Neural progenitor cell (in vitro differentiated cells): ENCODE results near the gene ATG16L2. TPM values are rescaled to one million over a fixed set of nuclear protein-coding genes. Genes with fewer than 3 reads are reported as not detected.

ENCODE experiments used
- DNase-seq: peaks from one replicate; pipeline ENCODE4 v3.0.0-alpha.2; 2016; ENCODE audit warnings: low spot score
- H2AFZ ChIP-seq: fragments of 200-600 bp; sonication (generic); replicated peaks from 2 replicates; pipeline ENCODE4 v1.6.1; 2016; ENCODE audit warnings: antibody characterized with exemption
- H3F3A ChIP-seq: fragments of 200-600 bp; sonication (generic); 2 replicates; pipeline ENCODE4 v1.6.1; 2016; ENCODE audit warnings: antibody characterized with exemption, low read depth
- H3K27ac ChIP-seq: fragments of 200-600 bp; sonication (generic); 2 replicates; pipeline ENCODE4 v1.5.1; 2016; ENCODE audit warnings: mild to moderate bottlenecking
- H3K27me3 ChIP-seq: fragments of 200-600 bp; sonication (generic); 2 replicates; pipeline ENCODE4 v1.6.1; 2016; ENCODE audit warnings: mild to moderate bottlenecking, moderate library complexity
- H3K36me3 ChIP-seq: fragments of 200-600 bp; sonication (generic); 2 replicates; pipeline ENCODE4 v1.5.1; 2016
- H3K4me1 ChIP-seq: fragments of 200-600 bp; sonication (generic); 2 replicates; pipeline ENCODE4 v1.6.1; 2016; ENCODE audit warnings: mixed run types
- H3K4me2 ChIP-seq: fragments of 200-600 bp; sonication (generic); 2 replicates; pipeline ENCODE4 v1.6.1; 2016
- H3K4me3 ChIP-seq: fragments of 200-600 bp; sonication (generic); 2 replicates; pipeline ENCODE4 v1.5.1; 2016
- H3K79me2 ChIP-seq: fragments of 200-600 bp; sonication (generic); 2 replicates; pipeline ENCODE4 v1.6.1; 2016; ENCODE audit warnings: low read depth
- H3K9ac ChIP-seq: fragments of 200-600 bp; sonication (generic); 2 replicates; pipeline ENCODE4 v1.6.1; 2016
- H3K9me3 ChIP-seq: fragments of 200-600 bp; sonication (generic); 2 replicates; pipeline ENCODE4 v1.5.1; 2016; ENCODE audit warnings: low read depth
- H4K20me1 ChIP-seq: fragments of 200-600 bp; sonication (generic); 2 replicates; pipeline ENCODE4 v1.6.1; 2016; ENCODE audit warnings: low read depth
- H3K27ac Mint-ChIP-seq: 3 replicates; pipeline ENCODE4 v1.8.0; 2021; ENCODE audit warnings: mixed read lengths
- H3K27me3 Mint-ChIP-seq: 2 replicates; pipeline ENCODE4 v1.8.0; 2022; ENCODE audit warnings: low read depth, mild to moderate bottlenecking, inconsistent platforms, moderate library complexity, mixed read lengths; ENCODE audit not compliant: insufficient read depth
- H3K36me3 Mint-ChIP-seq: 3 replicates; pipeline ENCODE4 v1.8.0; 2021; ENCODE audit warnings: mixed read lengths
- H3K4me1 Mint-ChIP-seq: 3 replicates; pipeline ENCODE4 v1.8.0; 2021; ENCODE audit warnings: mixed read lengths
- H3K4me3 Mint-ChIP-seq: 3 replicates; pipeline ENCODE4 v1.8.0; 2021; ENCODE audit warnings: mild to moderate bottlenecking, moderate library complexity, mixed read lengths
- H3K9me3 Mint-ChIP-seq: 3 replicates; pipeline ENCODE4 v1.8.0; 2020; ENCODE audit warnings: mixed read lengths
- EZH2 ChIP-seq: fragments of 200-600 bp; sonication (generic); IDR thresholded peaks from 2 replicates; pipeline ENCODE4 v1.6.1; 2017; ENCODE audit warnings: antibody characterized with exemption, mild to moderate bottlenecking, moderate library complexity
- EZH2phosphoT487 ChIP-seq: fragments of 200-600 bp; sonication (generic); IDR thresholded peaks from 2 replicates; pipeline ENCODE4 v1.6.1; 2017; ENCODE audit warnings: antibody characterized with exemption
- total RNA-seq: library from RNA; depleted of rRNA; stranded (reverse); fragments of >200 nt; gene quantifications from 2 replicates; pipeline ENCODE4 v1.2.3, GENCODE V29; 2015; ENCODE audit warnings: low replicate concordance
- TF ChIP-seq, protein P1 (sequence below): fragments of 200-600 bp; sonication (generic); IDR thresholded peaks from 2 replicates; pipeline ENCODE4 v1.5.1; 2017; ENCODE audit warnings: antibody characterized with exemption, mild to moderate bottlenecking

Gene ATG16L2
- total RNA-seq, 1 donor from 2014 or later: 20.5 TPM

DNA sequence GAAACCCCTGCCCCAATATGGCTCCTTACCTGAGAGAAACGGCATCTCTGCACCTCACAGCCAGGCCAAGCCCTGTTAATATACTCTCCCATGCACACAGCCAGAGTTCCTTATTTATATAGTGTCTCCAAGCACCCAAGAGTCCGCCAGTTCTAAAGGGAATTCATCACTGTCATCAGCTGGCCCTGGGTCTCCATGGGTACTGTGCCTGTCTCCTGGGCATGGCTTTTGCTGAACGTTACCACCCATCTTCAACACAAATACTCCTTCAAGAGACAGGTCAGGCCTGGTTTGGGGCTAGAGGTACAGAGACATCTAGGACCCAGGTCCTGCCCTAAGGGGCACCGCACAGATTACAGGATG is 1.6 kb upstream of the ATG16L2 start:
- no peak overlapping the region for H3K9ac ChIP-seq
- H3K27me3 ChIP-seq: no peaks in the 10 kb centered on the region
- H3K27ac ChIP-seq: no peak overlapping the region
- Mint-ChIP-seq H3K4me1 (peaks cover 31% of the 10 kb centered on the region), H3K4me3 (peak overlapping the region; percentile 94), H3K27ac (peak overlapping the region; percentile 87), H3K36me3 (peaks cover 8% of the 10 kb centered on the region), H3K27me3 (peaks cover 9% of the 10 kb centered on the region), H3K9me3 (no peaks in the 10 kb centered on the region)
- no peaks in the 10 kb centered on the region for H3K36me3 ChIP-seq
- no peak overlapping the region for H2AFZ ChIP-seq
- H3K4me3 ChIP-seq: no peak overlapping the region
- no peaks in the 10 kb centered on the region for H3K9me3 ChIP-seq
- peaks cover 17% of the 10 kb centered on the region for H3F3A ChIP-seq
- peak overlapping the region; percentile 85 for H3K4me2 ChIP-seq
- DNase-seq: no peak
- TF ChIP-seq EZH2 (no peak), EZH2phosphoT487 (no peak)
- TF ChIP-seq, protein P1, sequence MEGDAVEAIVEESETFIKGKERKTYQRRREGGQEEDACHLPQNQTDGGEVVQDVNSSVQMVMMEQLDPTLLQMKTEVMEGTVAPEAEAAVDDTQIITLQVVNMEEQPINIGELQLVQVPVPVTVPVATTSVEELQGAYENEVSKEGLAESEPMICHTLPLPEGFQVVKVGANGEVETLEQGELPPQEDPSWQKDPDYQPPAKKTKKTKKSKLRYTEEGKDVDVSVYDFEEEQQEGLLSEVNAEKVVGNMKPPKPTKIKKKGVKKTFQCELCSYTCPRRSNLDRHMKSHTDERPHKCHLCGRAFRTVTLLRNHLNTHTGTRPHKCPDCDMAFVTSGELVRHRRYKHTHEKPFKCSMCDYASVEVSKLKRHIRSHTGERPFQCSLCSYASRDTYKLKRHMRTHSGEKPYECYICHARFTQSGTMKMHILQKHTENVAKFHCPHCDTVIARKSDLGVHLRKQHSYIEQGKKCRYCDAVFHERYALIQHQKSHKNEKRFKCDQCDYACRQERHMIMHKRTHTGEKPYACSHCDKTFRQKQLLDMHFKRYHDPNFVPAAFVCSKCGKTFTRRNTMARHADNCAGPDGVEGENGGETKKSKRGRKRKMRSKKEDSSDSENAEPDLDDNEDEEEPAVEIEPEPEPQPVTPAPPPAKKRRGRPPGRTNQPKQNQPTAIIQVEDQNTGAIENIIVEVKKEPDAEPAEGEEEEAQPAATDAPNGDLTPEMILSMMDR: no peak
- peaks cover 15% of the 10 kb centered on the region for H3K4me1 ChIP-seq
- peaks cover 4% of the 10 kb centered on the region for H3K79me2 ChIP-seq
- H4K20me1 ChIP-seq: no peaks in the 10 kb centered on the region

DNA sequence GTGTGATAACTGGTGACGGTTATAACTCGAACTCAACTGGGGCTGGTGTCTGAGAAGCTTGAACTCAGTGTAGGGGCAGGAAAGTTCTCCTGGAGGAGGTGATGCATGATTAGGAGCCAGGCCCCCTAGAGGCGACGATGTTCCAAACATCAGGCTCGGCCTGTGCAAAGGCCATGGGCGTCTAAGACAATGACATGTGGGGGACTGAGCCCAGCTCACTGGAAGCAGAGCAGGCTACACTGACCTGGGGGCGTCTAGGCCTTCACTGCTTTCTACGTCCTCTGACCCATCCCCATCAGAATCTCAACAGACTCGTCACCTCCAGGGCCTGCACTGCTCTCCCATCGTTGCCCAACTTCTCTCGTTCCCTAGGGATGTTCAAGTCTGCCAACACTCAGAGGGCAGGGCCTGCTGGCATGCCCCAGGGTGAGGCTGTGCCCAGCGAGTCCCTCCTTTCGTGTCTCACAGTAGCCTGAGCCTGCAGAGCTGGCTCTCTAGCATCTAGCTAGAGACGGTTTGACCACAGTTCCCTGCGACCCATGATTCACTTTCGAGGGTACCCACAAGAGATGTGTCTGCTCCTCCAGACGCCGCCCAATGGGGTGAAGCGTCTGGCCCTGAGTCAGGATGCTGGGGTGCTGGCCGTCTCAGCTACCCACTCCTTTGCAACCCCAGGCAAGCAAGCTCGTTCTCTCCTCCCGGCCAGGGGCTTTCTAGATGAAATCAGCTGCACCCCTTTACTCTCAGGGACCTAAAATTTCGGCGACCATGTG is 1.1 kb upstream of the ATG16L2 start:
- H4K20me1 ChIP-seq: no peaks in the 10 kb centered on the region
- Mint-ChIP-seq H3K27me3 (peaks cover 9% of the 10 kb centered on the region), H3K36me3 (peaks cover 8% of the 10 kb centered on the region), H3K4me1 (peaks cover 31% of the 10 kb centered on the region), H3K9me3 (no peaks in the 10 kb centered on the region), H3K27ac (peak overlapping the region; percentile 87), H3K4me3 (peak overlapping the region; percentile 94)
- H3K4me3 ChIP-seq: peak overlapping the region; percentile 89
- TF ChIP-seq EZH2phosphoT487: no peak
- TF ChIP-seq, protein P1: peak; percentile 59
- TF ChIP-seq EZH2: no peak
- H3K79me2 ChIP-seq: peaks cover 4% of the 10 kb centered on the region
- peaks cover 15% of the 10 kb centered on the region for H3K4me1 ChIP-seq
- H2AFZ ChIP-seq: peak overlapping the region; percentile 99
- no peak overlapping the region for H3K9ac ChIP-seq
- peaks cover 16% of the 10 kb centered on the region for H3F3A ChIP-seq
- H3K27me3 ChIP-seq: no peaks in the 10 kb centered on the region
- H3K9me3 ChIP-seq: no peaks in the 10 kb centered on the region
- no peaks in the 10 kb centered on the region for H3K36me3 ChIP-seq
- peak; percentile 72 for DNase-seq
- H3K27ac ChIP-seq: no peak overlapping the region
- peak overlapping the region; percentile 85 for H3K4me2 ChIP-seq

DNA sequence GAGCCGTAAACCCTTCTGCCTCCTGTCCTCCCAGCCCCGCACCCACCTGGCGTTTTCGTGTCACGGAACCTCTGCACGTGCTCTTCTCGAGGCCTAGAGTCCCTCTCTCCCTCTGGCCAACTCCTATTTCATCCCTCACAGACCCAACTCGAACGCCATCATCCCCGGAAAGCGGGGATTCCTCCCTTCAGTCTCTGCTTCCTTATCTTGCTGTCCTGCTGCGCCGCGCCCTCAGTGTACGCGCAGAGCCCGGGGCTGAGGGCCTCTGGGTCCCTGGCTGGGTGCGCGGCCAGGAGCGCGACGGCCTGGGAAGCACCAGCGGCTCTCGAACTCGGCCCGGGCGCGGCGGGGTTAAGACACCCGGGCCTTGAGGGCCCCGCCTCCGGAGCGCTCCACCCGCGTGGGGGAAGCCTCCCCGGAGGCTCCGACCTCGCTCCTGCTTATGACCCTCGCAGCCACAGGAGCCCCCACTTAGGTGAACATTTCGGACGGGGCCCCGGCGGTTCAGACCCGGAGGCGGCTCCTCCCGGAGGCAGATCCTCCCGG is 398 bp upstream of the ATG16L2 start:
- no peak for TF ChIP-seq EZH2
- no peak for TF ChIP-seq EZH2phosphoT487
- TF ChIP-seq, protein P1: no peak
- Histone ChIP-seq H3K4me2 (peak overlapping the region; percentile 85), H3K9ac (peak overlapping the region; percentile 96), H2AFZ (peak overlapping the region; percentile 99), H4K20me1 (no peaks in the 10 kb centered on the region), H3K27me3 (no peaks in the 10 kb centered on the region), H3K27ac (peak overlapping the region; percentile 99), H3K4me3 (peak overlapping the region; percentile 89), H3K36me3 (no peaks in the 10 kb centered on the region), H3K4me1 (peaks cover 15% of the 10 kb centered on the region), H3K79me2 (peaks cover 4% of the 10 kb centered on the region), H3K9me3 (no peaks in the 10 kb centered on the region), H3F3A (peaks cover 16% of the 10 kb centered on the region)
- Mint-ChIP-seq H3K27ac (peak overlapping the region; percentile 87), H3K4me1 (peaks cover 31% of the 10 kb centered on the region), H3K36me3 (peaks cover 4% of the 10 kb centered on the region), H3K27me3 (peaks cover 9% of the 10 kb centered on the region), H3K9me3 (no peaks in the 10 kb centered on the region), H3K4me3 (peak overlapping the region; percentile 94)
- peak; percentile 82 for DNase-seq
